ENCODE data around the gene AKT1S1. TPM values are rescaled to one million over a fixed set of nuclear protein-coding genes. Genes with fewer than 3 reads are reported as not detected.

The AKT1S1 gene
- total RNA-seq, 1 donor from 2014 or later, result 48.8 TPM

DNA sequence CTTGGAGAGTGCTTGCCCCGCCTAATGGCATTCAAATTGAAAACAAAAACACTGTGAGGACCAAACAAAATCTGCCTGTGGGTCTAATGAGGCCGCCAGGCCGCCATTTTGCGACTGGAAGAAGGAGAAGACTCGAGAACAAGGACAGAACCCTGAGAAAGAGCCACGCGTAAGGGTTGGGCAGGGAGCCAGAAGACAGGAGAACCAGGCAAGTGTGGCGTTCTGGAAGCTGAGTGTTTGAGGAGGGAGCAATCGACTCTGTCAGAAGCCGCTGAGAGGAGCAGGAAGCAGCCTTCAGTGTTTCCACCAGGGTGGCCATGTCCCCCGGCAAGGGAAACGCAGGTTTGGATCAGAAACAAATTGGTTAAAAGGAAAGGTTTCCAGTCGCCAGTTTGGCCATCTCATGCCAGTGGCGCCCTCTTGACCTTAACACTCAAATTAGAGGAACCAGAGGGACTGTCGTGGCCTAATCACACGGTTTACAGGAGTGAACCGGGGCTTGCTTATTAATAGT, 36.4 kb downstream of the AKT1S1 start:
- no peaks in the 10 kb centered on the region for H3K27me3 Mint-ChIP-seq
- H3K36me3 Mint-ChIP-seq (ENCODE audit: insufficient read depth), result peaks cover 36% of the 10 kb centered on the region
- DNase-seq (ENCODE audit: low spot score, unreplicated experiment), result no peak
- H3K9me3 Mint-ChIP-seq (ENCODE audit: low read depth), result no peaks in the 10 kb centered on the region
- H3K4me1 Mint-ChIP-seq (ENCODE audit: low read depth), result peaks cover 5% of the 10 kb centered on the region
- TF ChIP-seq, protein P1, sequence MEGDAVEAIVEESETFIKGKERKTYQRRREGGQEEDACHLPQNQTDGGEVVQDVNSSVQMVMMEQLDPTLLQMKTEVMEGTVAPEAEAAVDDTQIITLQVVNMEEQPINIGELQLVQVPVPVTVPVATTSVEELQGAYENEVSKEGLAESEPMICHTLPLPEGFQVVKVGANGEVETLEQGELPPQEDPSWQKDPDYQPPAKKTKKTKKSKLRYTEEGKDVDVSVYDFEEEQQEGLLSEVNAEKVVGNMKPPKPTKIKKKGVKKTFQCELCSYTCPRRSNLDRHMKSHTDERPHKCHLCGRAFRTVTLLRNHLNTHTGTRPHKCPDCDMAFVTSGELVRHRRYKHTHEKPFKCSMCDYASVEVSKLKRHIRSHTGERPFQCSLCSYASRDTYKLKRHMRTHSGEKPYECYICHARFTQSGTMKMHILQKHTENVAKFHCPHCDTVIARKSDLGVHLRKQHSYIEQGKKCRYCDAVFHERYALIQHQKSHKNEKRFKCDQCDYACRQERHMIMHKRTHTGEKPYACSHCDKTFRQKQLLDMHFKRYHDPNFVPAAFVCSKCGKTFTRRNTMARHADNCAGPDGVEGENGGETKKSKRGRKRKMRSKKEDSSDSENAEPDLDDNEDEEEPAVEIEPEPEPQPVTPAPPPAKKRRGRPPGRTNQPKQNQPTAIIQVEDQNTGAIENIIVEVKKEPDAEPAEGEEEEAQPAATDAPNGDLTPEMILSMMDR (IDR thresholded peaks at IDR 0.05; ENCODE audit: unreplicated experiment), result no peak
- H3K4me3 Mint-ChIP-seq (ENCODE audit: low read depth), result no peak overlapping the region
- no peak overlapping the region for H3K27ac Mint-ChIP-seq

DNA sequence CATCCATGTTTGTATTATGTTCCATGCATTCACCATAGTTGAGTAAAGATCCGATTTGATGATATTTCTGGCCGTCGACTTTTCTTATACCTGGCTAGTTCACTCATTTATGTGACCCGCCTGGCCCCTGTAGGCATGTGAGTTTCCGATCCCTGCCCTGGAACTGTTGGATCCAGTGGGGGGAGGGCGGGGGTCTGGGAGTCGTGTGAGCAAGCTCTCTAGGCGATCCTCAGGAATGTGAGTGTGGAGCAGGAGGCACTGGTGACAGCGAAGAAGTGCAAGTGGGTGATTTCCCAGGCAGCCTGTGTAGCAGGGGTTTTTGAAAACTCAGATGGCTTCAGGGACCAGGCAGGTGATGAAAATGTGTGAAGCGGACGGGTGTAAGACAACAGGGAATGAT, 36.8 kb downstream of the AKT1S1 start:
- no peak for DNase-seq (ENCODE audit: low spot score, unreplicated experiment)
- H3K4me3 Mint-ChIP-seq (ENCODE audit: low read depth), result no peak overlapping the region
- H3K27me3 Mint-ChIP-seq, result no peaks in the 10 kb centered on the region
- peaks cover 36% of the 10 kb centered on the region for H3K36me3 Mint-ChIP-seq (ENCODE audit: insufficient read depth)
- TF ChIP-seq, protein P1 (IDR thresholded peaks at IDR 0.05; ENCODE audit: unreplicated experiment), result no peak
- H3K4me1 Mint-ChIP-seq (ENCODE audit: low read depth), result peaks cover 3% of the 10 kb centered on the region
- no peaks in the 10 kb centered on the region for H3K9me3 Mint-ChIP-seq (ENCODE audit: low read depth)
- no peak overlapping the region for H3K27ac Mint-ChIP-seq

DNA sequence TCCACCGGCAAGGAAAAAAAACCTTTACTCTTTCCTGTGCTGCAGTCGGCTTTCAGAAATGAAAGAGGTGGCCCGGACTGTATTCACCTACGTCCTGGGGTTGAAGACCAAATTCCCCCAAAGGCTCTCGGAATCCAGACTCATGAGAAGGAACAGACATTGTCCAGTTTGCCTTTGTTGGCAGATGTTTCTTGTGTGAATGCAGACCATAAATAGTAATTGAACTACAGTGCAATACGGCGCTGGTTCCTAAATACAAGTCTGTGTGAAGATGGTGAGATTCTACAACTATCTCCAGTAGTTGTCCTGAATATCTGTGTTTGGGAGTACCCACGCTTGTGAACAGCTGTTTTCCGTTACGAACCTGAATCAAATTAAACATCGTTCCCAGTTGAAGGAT, 37.4 kb downstream of the AKT1S1 start:
- TF ChIP-seq, protein P1 (IDR thresholded peaks at IDR 0.05; ENCODE audit: unreplicated experiment), result no peak
- DNase-seq (ENCODE audit: low spot score, unreplicated experiment), result no peak
- H3K9me3 Mint-ChIP-seq (ENCODE audit: low read depth), result no peaks in the 10 kb centered on the region
- no peaks in the 10 kb centered on the region for H3K27me3 Mint-ChIP-seq
- H3K27ac Mint-ChIP-seq, result no peak overlapping the region
- H3K4me1 Mint-ChIP-seq (ENCODE audit: low read depth), result no peaks in the 10 kb centered on the region
- no peak overlapping the region for H3K4me3 Mint-ChIP-seq (ENCODE audit: low read depth)
- H3K36me3 Mint-ChIP-seq (ENCODE audit: insufficient read depth), result peaks cover 38% of the 10 kb centered on the region

DNA sequence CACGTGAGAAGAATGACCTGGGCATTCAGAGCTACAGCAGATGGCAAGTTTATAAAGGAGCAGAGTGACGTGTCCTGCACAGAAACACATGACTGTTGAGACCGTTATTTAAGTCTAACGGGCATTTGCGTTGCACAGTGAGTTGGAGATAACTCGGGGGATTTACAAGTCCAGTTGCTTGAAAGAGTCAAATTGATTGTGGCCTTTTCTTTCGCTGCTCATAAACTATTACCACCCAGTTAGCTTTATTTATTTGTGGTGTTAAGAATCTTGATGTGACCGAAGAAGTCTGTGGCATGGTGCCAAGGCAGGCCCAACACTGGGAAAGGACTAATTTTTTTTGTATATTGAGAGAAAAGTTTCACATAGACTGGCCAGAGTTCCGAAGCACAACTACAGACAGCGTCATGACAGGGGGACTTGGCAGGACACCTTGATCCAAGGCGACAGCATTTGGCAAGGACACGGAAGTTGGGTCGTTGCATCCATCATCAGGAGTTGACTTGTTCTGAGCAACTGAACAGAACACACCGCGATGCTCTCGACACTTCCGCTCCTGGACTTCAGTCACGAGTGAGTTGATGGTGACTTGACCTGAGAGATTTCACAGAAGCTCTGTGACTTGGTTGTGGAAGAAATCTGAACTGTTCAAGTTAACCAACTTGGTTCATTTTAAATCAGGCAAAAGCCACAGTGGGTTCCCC, 38.1 kb downstream of the AKT1S1 start:
- Mint-ChIP-seq H3K9me3 (ENCODE audit: low read depth) (no peaks in the 10 kb centered on the region), H3K4me1 (ENCODE audit: low read depth) (no peaks in the 10 kb centered on the region), H3K27ac (peak overlapping the region; percentile 22), H3K4me3 (ENCODE audit: low read depth) (no peak overlapping the region), H3K36me3 (ENCODE audit: insufficient read depth) (peaks cover 39% of the 10 kb centered on the region), H3K27me3 (no peaks in the 10 kb centered on the region)
- TF ChIP-seq, protein P1 (IDR thresholded peaks at IDR 0.05; ENCODE audit: unreplicated experiment), result no peak
- DNase-seq (ENCODE audit: low spot score, unreplicated experiment), result no peak

DNA sequence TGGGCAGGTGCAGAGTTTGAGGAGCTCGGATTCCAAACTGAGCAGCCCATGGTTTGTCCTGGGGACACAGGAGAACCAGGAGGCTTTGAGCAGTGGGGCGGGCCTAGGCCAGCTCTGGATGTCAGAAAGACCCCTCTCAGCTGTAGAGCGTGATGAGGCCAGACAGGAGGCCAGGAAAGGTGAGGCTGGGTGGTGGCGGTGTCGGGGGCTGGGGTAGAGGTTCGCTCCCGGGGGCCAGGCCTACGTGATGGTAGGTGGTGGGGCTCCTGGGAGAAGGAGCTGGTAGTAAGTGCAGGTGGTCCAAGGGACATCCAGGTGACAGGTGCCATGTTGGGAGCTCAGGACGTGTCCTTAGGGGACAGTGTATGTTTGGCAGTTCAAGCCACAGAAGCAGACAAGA, 39.7 kb downstream of the AKT1S1 start:
- Mint-ChIP-seq H3K4me1 (ENCODE audit: low read depth) (no peaks in the 10 kb centered on the region), H3K4me3 (ENCODE audit: low read depth) (no peak overlapping the region), H3K36me3 (ENCODE audit: insufficient read depth) (peaks cover 41% of the 10 kb centered on the region), H3K27ac (no peak overlapping the region), H3K27me3 (no peaks in the 10 kb centered on the region), H3K9me3 (ENCODE audit: low read depth) (no peaks in the 10 kb centered on the region)
- no peak for DNase-seq (ENCODE audit: low spot score, unreplicated experiment)
- TF ChIP-seq, protein P1 (IDR thresholded peaks at IDR 0.05; ENCODE audit: unreplicated experiment), result no peak

Measured in progenitor cell of endocrine pancreas (in vitro differentiated cells).